Stimulated activated CD4-positive, alpha-beta T cell treated with anti-CD3 and anti-CD28 coated beads, Interleukin-12 subunit alpha, Interleukin-12 subunit beta, amount 100 ng/mL, for 24 hours (primary cell): ENCODE measurements around the gene FBXO46.
A peak's percentile ranks its signal among the peaks of the same experiment; 100 is the strongest.

Experiments used
- DNase-seq, 2 experiments: peaks; one replicate each; pipeline ENCODE4 v3.0.0-alpha.2; 2020; ENCODE audit warnings: low read depth in 2 of 2

The FBXO46 gene, protein sequence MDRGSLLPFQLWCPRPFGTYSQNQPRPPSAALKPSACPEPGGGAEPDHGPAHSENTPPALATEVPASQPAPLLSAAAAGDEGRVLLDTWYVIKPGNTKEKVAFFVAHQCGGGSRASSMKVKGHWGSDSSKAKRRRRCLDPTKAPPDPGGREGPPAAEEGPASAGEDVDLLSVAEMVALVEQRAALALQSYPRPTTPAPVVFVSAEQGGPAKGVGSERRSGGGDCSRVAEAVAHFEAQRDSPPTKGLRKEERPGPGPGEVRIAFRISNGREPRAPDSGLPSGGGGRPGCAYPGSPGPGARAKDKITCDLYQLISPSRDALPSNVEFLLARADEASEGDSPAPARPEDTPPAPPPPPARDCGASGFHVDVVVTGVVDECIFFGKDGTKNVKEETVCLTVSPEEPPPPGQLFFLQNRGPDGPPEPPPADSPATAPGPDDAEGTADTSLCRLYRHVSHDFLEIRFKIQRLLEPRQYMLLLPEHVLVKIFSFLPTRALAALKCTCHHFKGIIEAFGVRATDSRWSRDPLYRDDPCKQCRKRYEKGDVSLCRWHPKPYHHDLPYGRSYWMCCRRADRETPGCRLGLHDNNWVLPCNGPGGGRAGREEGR

DNA sequence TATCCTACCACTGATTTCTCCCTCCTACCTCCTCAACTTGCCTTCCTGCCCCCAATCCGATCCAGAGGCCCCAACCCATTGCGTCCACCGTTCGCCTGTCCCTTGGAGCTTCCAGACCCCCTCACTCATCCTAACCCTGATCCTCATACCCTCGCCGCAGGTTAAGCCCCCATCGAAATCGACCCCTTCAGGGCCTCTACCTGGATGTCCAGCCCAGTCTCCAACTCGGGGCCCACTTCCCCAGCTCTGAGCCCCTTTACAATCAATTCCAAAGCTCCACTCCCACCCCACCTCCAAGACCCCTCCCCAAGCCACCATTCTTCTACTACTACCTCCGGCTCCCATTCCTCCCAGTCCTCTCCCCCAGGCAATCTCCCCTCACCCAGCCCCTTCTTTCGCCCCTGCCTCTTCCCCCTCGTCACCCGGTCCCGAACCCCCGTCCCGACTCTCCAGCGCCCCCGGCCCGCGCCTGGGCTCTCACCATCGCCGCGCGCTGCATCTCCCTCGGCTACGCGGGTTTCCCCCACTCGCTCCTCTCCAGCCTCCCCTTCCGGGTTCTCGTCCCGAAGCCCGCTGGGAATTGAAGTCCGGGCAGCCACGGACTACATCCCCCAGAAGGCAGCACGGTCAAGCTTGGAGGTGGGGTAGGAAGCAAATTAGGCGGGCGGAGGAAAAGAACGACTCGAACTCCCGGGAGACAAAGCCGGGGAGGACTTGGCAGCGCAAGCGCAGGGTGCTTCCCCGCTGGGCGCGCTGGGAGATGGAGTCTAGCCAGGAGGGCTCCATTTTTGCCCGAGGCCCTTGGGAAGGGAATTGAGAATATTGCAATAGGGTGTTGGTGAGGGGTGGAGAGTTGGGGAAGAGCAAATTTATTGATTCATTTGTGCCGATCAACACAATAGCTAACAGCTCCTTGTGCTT, at the start of gene FBXO46:
TSS of gene FBXO46 (minus strand) at position 529 of the 921 bp plus-strand sequence. CDS start 17,401 bp downstream, outside the sequence.
- peak; percentile 93 for DNase-seq

DNA sequence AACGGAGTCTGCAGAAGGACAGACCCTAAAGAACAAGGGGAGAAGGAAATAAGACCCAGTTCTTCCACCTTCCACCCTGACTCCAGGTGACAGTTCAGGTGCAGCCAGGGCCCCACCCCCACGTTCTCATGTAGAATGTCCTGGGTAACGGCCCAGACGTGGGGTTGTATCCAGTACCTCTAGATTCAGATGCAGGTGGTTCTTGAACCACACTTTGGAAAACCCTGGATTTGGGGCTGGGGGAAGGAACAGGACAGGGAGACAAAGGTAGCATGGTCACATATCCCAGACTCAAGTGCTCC, 49.4 kb upstream of the FBXO46 start:
- DNase-seq, result no peak

DNA sequence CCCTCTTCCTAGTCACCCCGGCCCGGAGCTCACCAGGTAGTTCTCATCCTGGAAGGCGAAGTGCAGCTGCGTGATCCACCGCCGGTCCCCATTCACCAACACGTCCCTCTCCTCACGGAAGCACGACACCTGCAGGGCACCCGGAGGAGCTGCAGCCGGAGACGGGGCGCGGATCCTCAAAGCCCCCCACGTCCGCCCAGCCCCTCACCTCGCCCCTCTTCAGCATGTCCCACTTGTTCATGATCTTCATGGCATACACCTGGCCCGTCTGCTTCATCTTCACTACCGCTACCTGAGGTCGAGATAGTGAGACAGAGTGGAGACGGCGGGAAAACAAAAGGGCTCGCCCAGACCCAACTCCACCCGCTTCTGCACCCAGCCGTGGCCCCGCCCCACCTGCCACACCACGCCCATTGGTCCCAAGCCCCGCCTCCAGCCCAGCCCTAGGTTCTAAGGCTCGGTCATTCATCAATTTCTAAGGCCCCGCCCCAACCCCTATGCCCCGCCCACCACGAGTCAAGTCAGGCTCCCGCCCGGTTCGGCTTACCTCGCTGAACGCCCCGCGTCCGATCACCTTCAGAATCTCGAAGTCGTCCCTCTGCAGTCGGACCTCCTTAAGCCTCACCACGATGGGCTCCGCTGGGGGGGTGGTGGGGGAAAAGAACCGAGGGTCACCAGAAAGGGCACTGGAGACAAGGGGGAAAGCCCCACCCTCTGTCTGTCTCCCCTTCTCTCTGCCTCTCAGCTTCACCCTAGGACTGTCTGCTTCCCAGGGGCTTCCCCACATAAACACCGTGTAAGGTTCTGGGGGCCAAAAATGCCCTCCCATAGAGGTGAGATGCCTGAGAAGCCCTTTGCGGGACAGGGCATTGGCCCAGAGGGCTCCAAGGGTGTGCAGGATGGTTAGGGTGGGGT, 48.8 kb upstream of the FBXO46 start:
- peak; percentile 77 to 95 for DNase-seq

DNA sequence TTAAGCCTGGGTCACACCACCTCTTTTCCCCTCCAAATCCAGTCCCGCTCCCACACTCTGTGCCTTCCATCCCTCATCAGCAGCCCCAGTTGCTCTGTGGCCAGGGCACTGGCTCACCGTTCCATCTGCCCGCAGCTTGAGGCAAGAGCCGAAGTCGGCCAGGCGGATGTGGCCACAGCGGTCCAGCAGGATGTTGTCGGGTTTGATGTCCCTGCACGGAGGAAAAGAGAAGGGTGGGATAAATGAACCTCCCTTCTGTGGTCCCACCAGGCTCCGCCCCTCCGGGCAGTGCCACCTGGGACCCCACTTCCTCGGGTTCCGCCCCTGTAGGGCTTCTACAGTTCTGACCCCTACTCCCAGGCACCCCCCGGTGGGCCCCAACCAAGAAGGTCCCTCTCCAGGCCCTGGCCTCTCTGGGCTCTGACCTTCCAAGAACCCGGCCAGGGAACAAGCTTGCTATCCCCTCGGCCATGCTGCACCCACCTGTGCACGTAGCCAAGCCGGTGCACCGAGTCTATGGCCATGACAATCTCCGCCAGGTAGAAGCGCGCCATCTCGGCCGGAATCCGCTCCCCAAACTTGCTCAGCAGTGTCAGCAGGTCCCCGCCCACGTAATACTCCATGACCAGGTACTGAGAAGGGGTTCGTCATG, 47.4 kb upstream of the FBXO46 start:
- DNase-seq, result no peak

DNA sequence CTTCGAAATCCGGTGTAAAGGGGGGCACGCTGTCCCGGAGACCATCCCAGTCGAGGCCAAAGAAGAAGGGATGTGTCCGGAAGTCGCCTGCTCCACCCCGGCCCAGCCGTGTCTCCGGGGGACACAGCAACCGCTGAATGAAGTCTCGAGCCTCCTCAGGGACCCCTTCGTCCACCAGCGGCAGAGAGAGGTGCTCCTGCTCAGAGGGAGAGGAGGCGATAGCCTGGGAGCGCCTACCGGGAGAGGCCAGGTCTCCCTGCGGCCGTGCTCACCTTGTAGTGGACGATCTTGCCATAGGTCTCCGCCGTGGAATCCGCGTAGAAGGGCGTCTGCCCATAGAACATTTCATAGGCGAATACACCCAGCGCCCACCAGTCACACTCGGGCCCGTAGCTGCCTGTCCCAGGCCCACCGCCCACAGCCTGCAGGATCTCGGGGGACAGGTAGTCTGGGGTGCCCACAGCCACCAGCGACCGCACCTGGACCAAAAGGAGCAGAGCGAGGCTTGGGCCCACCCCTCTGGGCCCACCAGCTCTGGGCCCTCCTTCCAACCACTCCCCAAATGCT, 46.8 kb upstream of the FBXO46 start:
- DNase-seq, result no peak

DNA sequence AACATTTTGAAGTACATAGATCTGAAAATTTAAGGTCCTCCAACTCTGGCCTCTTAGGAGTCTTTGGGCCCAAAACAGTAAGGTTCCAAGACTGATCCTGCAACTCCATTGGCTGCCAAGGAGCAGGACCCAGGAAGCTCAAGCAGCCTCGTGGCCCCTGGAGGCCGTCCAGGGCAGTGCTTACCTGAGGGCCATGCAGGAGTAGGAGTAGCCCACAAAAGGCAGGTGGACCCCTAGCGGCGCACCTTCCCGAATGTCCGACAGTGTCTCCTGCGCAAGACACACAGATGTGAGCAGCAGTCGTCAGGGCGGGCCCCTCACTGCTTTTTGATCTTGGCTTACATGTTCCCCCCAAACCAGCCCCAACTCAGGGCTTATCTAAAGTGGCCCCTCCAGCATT, 44.1 kb upstream of the FBXO46 start:
- DNase-seq, result no peak

DNA sequence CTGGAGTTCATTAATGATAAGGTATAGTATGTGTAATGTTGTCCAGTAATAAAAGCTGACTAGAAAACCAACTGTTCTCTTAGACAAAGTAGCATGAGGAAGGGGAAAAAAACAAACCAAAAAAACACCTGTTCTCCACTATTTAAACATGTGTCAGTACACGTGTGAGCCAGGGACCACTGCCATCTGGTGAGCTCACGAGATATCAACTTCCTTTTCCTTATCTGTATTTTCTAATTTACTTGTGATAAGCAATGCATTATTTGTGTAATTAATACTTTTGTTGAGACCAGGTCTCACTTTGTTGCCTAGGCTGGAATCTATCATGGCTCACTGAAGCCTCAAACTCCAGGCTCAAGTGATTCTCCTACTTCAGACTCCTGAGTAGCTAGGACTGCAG, 42.7 kb upstream of the FBXO46 start:
- DNase-seq, result no peak

DNA sequence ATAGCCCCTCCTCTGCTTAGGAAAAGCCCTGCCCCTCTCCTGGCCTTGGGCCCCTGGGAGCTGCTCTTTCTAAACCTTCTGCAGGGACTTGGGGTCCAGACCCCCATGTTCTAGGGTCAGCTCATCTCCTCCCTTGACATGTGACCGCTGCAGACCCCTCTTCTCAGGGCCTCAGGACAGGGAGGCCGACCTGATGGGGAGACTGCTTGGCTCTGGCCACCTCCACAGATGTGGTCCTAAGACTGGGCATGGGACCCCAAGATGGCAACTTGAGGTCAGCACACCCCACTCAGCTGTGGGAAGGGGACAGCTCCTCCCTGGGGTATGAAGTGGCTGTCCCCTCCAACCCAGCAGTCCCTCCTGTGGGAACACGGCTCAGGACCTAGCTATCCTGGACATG, 42.2 kb upstream of the FBXO46 start:
- DNase-seq, result no peak

DNA sequence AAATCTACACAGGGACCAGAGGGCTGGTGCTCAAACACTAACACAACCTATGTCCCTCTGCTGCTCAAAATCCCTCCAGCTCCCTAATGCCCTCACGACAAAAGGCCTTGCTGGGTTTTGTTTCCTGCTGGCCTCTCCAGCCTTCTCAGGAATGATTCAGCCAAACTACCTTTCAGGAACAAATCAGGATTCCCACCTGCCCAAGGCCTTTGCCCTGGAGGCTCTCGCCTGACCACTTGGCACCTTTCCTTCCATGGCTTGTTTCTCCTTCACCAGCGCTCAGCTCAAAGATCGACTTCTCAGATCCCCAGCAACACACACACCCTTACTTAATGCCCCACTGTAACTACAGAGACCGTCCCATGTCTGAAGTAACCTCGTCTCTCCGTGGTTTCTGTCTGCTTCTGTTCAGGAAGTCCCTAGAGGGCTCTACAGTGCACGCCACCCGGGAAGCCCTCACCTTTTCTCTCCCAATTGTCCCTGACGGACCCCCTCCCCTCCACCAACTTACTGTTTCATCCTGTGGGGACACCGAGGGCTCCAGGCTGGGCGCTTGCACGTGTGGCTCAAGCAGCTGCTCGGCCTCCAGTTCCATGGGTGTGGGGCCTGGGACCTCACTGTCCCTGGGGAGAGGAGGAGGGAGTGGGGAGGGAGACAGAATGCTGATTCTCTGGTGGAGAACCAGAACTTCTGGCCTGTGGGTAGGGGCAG, 41.6 kb upstream of the FBXO46 start:
- DNase-seq, result no peak

DNA sequence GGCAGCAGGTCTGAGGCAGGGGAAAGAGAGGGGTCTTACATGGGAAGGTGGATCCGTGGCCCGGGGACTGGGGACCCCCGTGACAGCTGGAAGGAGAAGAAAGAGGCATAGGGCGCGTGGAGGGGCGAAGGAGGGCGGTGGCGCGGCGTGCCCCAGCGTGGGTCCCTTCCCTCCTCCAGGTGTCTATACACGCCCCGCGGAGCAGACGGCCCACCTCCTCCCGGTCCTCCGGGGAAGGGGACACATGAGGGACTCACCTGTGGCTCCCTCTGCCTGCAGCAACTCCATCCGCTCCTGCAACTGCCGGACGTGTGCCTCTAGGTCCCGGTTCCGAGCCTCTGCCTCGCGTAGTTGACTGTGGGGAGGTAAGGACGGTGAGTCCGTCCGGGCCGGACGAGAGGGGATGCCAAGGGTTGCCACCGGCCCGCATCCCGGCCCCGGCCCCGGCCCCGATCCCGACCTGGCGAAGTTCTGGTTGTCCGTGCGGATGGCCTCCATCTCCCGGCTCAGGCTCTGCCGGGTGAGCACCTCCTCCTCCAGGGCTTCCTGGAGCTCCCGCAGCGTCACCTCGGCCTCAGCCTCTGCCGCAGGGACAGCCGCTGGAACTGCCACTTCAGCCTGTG, 40.7 kb upstream of the FBXO46 start:
- no peak for DNase-seq

DNA sequence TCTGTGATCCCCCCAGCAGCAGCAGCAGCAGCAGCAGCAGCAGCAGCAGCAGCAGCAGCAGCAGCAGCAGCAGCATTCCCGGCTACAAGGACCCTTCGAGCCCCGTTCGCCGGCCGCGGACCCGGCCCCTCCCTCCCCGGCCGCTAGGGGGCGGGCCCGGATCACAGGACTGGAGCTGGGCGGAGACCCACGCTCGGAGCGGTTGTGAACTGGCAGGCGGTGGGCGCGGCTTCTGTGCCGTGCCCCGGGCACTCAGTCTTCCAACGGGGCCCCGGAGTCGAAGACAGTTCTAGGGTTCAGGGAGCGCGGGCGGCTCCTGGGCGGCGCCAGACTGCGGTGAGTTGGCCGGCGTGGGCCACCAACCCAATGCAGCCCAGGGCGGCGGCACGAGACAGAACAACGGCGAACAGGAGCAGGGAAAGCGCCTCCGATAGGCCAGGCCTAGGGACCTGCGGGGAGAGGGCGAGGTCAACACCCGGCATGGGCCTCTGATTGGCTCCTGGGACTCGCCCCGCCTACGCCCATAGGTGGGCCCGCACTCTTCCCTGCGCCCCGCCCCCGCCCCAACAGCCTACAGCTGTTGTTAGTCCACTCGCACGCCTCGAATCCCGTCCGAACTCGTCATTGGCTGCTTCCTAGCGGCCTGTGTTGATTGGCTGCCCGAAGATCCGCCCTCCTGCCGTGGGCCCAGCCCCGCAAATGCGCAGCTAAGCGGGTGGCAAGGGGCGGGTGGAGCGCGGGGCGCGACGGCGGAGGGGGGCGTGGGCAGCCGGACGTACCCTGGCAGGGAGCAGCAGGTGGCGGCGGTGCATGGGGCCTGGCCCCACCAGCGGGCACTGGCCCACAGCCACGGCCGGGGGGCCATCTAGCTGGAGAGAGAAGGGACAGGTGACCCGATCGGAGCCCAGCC, 39.8 kb upstream of the FBXO46 start:
- peak; percentile 76 to 84 for DNase-seq

DNA sequence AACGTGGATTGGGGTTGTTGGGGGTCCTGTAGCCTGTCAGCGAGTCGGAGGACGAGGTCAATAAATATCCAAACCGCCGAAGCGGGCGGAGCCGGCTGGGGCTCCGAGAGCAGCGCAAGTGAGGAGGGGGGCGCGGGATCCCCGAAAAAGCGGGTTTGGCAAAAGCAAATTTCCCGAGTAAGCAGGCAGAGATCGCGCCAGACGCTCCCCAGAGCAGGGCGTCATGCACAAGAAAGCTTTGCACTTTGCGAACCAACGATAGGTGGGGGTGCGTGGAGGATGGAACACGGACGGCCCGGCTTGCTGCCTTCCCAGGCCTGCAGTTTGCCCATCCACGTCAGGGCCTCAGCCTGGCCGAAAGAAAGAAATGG, 39.1 kb upstream of the FBXO46 start:
- DNase-seq, result peak in 1 of 2 experiments; percentile 28

DNA sequence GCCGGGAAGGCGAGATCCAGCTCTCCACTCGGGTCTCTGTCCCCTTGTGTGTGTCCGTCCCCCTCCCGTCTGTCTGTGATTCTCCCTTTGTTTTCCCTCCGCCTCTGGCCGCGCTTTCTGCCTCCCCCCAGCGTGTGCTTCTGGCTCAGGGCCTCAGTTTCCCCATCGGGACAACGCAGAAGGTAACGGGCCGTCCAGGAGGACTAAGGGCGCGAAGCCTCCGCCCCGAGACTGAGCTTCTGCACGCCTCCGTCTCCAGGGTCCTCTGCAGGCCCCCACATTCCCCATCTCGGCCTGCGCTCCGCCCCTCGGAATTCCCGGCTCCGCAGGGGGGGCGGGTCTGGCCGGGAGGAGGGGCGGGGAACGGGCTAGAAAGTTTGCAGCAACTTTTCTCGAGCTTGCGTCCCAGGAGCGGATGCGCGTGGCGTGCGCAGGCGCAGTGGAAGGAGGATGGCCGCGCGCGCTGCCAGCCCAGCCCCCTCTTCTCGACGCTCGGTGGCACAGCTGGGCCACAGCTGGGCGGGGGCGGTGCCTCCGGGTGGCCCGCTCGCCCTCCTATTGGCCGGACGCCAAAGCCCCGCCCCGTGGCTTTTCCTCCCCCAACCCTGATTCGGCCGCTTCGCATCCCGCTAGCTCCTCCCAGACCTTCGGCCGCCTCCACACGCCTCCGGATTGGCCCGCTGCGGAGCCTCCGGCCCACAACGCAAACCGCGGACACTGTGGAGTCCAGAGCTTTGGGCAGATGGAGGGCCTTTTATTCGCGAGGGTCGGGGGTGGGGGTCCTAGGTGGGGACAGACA, 38.5 kb upstream of the FBXO46 start, which contains the start of gene SIX5:
TSS of gene SIX5 (minus strand) at position 269 of the 799 bp plus-strand sequence. CDS start 408 bp downstream, outside the sequence.
- DNase-seq, result peak; percentile 86 to 95

DNA sequence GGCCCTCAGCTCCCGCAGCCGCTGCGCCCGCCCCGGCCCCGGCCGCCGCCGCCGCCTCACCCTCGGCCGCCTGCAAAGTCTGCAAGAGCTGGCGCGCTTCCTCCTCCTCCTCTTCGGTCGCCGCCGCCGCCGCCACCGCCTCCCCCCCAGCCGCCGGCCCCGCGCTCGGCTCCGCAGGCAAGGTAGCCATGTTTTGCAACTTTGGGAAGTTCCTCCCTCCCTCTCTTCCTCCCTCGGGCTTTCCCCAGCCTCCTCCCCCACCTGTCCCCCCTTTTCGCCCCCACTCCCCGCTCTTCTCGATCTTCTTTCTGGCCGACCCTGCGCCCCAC, 37.9 kb upstream of the FBXO46 start:
- DNase-seq, result peak in 1 of 2 experiments; percentile 28

DNA sequence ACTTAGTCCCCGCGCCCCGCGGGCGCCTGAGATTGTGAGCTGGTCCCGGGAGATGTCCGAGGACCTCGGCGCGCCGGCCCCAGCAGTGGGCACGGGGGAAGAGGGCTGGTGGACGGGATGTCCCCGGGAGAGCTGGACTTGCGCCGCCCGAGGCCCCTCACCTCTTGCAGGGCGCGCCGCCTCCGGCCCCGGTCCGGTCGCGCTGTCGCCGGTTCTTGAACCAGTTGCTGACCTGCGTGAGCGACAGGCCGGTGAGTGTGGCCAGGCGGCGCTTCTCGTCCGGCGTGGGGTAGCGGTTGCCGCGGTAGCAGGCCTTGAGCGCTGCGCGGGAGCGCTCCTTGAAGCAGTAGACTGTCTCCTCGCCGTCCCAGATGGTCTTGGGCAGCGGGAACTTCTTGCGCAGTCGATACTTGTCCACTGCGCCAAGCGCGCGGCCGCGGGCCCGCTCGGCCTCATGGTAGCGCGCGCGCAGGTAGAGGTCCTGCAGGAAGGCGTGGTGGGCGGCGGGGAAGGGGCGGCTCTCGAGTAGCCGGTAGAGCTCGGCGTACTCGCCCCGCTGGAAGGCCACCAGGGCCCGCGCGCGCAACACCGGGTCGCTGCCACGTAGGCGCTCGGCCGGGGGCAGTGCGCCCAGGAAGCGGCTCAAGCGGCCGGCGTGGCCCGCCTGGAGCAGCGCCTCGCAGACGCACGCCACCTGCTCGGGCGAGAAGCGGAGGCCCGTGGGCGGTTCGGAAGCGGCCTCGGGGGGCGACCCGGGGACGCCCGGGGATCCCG, 37.4 kb upstream of the FBXO46 start:
- DNase-seq, result no peak

DNA sequence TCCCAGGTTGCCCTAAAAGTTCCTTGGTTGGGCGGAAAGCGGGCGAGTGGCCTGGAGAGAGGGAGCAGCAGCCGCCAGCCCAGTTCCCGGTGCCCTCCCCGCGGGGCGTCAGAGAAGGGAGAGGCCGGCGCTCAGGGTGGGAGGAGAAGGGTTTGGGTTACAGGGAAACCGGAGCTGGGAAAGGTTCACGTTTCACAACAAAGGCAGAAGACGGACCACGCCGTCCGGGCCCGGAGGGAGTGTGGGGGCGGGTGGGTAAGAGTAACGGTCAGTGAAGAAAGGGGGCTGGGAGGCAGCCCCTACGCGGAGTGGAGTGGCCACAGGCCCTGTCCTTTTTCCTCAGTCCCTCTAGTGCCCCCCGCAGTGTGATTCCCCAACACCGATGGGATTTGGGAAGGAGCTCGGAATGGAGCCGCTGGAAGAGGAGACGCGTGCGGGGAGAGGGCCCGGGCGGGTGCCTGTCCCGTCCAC, 36.7 kb upstream of the FBXO46 start:
- DNase-seq, result no peak
